HG03457 (cell line): ENCODE measurements around the gene FBXW5.

Source experiments
- ATAC-seq: cut with Tn5 transposase; IDR thresholded peaks from one replicate; pipeline ENCODE4 v1.9.1; 2021; ENCODE audit warnings: moderate number of reproducible peaks; ENCODE audit not compliant: unreplicated experiment

The FBXW5 gene

GRCh38 chr9:136944519-136945332 is at the start of gene FBXW5, which contains the start of gene C8G:
TSS of gene FBXW5 (minus strand) at chr9:136944738. CDS start at chr9:136944083, 655 bp downstream.
TSS of gene C8G (plus strand) at chr9:136945243. CDS start at chr9:136945321, 78 bp downstream.
- ATAC-seq = peak; percentile 47

GRCh38 chr9:136992819-136993369 is 48.4 kb upstream of the FBXW5 start:
- no peak for ATAC-seq

- peak; percentile 56 for ATAC-seq
These were observed 47.7 kb upstream of the FBXW5 start, which contains the start of gene PAXX for GRCh38 chr9:136991993-136992818. TSS of gene PAXX (plus strand) at chr9:136992422. CDS start at chr9:136992444, 22 bp downstream.

GRCh38 chr9:136990242-136990911 is 45.8 kb upstream of the FBXW5 start:
- no peak for ATAC-seq

DNA sequence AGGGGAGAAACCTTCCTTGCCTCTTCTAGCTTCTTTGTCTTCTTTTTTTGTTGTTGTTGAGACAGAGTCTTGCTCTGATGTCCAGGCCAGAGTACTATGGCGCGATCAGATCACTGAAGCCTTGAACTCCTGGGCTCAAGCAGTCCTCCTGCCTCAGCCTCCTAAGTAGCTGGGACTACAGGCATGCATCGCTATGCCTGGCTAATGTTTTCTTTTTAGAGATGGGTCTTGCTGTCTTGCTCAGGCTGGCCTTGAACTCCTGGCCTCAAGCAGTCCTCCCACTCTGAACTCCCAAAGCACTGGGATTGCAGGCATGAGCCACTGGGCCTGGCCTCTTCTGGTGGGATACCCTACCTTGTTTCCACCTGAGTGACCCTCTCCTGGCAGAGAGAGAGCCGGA is 44.3 kb upstream of the FBXW5 start:
- no peak for ATAC-seq

GRCh38 chr9:136985853-136986252 is 41.3 kb upstream of the FBXW5 start:
- no peak for ATAC-seq

GRCh38 chr9:136985027-136985602 is 40.6 kb upstream of the FBXW5 start:
- no peak for ATAC-seq

- no peak for ATAC-seq
These were observed 40.0 kb upstream of the FBXW5 start for GRCh38 chr9:136984464-136985026.

- no peak for ATAC-seq
These were observed 39.2 kb upstream of the FBXW5 start for GRCh38 chr9:136983656-136984314.

GRCh38 chr9:136983167-136983566 is 38.6 kb upstream of the FBXW5 start:
- no peak for ATAC-seq

DNA sequence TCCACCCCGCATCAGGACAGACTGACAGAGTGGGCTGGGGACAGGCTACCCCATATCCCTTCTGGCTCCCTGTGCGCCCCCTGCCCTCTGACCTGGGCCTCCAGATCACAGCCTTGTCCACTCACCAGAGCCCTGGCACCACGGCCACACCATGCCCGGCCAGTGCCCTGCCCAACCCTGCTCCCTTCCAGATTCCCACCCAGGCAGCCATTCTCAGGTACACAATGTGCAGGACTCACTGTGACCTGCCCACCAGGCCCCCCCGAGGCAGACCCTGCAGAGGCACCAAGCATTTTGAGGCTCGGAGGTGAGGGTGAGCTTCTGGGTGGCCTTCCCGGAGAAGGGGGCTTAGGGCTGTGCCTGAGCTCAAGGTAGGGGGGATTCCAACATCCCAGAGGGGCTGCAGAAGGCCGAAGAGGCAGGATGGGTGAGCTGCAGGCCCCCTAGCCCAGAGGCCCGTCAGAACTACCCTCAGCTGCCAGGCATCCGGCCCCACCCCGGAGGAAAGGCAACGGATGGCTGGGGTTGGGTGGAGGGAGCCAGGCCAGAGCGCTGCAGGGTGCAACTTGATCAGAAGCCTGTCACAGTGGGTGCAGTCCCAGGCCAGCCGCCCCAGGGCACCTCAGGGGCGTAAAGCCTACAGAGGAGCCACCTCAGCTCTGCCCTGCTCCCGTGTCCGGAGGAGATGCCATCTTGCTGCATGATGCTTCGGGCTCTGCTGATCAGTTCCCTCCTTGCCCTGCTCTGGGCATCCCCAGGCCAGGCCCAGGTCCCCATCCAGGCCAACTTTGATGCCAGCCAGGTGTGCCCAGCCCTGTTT is 37.9 kb upstream of the FBXW5 start, which contains the start of gene LCNL1:
Gene LCNL1, plus strand, starts transcription at position 762 of the 820 bp plus-strand sequence. CDS start 594 bp downstream, outside the sequence.
- ATAC-seq = no peak

DNA sequence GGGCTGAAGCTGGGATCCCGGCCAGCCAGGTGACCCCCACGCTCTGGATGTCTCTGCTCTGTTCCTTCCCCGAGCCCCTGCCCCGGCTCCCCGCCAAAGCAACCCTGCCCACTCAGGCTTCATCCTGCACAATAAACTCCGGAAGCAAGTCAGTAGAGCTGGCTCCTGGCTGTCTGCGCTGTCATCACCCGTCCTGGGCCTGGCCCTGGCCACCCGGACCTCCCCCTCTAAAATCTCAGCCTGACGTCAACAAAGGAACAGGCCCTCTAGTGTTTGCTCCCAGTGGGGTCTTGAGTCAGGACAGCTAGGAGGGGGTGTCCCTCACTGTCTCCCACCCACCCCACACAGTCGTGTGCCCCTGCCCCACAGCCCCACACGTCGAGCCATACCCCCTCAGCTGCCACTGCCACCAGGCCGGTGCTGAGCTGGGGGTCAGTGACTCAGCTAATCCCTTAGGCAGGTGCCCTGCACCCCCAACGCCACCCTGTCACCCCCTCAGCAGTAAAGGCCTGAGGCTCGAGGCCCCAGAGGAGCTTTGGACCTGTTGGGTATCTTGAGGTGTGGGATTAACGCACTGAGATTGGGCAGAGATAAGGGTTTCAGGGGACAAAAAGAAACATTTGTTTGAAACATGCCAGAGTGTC is 37.2 kb upstream of the FBXW5 start:
- ATAC-seq = no peak

- ATAC-seq = no peak
These were observed 36.3 kb upstream of the FBXW5 start for GRCh38 chr9:136980669-136981478.

DNA sequence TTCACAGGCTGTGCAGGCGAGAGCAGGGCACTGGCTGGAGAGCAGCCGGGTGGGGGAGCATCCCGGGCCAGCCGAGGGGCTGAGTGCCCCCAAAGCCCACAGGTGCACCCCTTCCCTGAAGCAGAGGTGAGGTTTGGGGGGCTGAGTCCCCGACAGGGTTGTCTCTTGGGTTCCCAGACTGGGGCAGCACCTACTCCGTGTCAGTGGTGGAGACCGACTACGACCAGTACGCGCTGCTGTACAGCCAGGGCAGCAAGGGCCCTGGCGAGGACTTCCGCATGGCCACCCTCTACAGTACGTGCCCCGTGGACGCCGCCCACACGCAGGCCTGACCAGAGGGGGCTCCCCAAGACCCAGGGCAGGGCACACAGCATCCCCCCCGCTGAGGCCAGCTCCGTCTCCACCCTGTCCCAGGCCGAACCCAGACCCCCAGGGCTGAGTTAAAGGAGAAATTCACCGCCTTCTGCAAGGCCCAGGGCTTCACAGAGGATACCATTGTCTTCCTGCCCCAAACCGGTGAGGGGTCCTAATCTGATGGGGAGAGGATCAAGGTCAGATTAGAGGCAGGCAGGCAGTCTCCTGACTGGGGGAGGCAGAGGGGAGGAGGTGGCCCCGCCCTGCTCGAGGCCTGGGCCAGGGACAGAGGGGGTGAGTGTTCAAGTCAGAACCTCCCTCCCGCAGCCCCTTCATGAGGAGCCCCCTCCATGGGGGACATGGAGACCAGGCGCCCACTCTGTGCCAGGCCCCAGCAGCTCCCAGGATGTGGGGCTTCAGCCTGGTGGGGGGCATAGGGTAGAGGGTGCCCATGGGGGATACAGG is 35.4 kb upstream of the FBXW5 start:
- no peak for ATAC-seq

DNA sequence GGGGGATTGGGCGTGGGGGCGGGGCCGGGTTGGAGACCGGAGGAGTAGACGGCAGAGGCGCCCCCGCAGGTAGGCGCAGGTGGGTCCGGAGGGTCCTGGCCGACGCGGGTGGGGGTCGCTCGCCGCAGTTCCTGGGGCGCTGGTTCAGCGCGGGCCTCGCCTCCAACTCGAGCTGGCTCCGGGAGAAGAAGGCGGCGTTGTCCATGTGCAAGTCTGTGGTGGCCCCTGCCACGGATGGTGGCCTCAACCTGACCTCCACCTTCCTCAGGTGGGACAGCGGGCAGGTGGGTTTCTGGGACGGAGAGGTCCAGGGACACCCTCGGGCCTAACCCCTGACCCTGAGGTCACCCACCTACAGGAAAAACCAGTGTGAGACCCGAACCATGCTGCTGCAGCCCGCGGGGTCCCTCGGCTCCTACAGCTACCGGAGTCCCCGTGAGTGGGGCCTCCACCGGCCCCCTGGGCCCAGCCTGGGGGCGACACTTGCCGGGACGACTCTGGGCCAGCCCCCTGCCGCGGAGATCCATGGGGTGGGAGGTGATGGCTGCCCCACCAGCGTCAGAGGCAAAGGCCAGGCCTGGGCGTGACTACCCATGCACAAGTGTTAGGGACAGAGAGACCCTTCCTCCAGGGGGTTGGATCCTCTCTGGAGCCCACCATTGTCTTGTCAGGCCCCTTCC is 34.5 kb upstream of the FBXW5 start:
- no peak for ATAC-seq
